ENCODE results near the gene AFAP1.

AFAP1 gene

DNA sequence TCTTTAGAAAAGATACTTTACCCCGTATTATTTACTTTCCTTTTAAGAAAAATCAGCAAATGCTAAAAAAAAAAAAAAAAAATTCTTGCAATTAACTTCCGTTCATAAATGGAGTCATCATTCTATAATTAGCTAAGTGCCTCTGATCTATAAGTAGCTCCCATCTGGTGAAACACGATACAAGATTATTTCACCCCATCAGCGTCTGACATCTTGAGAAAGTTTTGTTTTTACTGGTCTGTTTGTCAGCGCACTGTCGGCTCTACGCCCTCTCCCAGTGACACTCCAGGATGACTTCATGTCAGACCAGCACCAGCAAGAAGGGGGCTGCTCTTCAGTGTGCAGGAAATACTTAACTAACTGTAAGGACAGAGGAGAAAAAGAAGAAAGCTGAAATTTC, 108.3 kb downstream of the AFAP1 start:
- peaks cover 10% of the 10 kb centered on the region for H3K4me1 ChIP-seq (ENCODE audit: control insufficient read depth, insufficient read depth, low read length)
- 95 to 98% methylated on average over 7 of the region's 7 CpGs for WGBS, 2 experiments
- H3K9me3 ChIP-seq (ENCODE audit: control insufficient read depth, low read length), result no peaks in the 10 kb centered on the region
- H3K36me3 ChIP-seq (ENCODE audit: control insufficient read depth, insufficient read depth, low read length), result no peaks in the 10 kb centered on the region
- no peaks in the 10 kb centered on the region for H3K27me3 ChIP-seq (ENCODE audit: control insufficient read depth, insufficient read depth, low read length, poor library complexity, severe bottlenecking)
- no peak overlapping the region for H3K4me3 ChIP-seq (ENCODE audit: insufficient read depth, low read depth, low read length)
- no peak overlapping the region for H3K27ac ChIP-seq (ENCODE audit: insufficient read depth, low read depth, low read length, poor library complexity, severe bottlenecking)

DNA sequence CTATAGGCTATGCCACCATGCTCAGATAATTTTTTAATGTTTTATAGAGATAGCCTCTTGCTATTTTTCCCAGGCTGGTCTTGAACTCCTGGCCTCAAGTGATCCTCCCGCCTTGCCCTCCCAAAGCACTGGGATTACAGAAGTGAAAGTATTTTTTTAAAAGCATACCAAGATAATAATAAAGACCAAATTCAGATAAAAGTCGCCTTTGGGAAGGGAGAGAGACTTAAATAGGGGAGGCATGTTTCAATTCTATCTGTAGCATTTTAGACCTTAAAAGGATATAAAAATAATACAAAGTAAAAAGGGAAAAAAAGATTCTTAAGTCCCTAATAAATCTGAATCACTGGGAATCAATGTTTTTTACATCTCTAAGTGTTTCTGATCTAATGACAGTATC, 108.9 kb downstream of the AFAP1 start:
- Histone ChIP-seq H3K4me3 (ENCODE audit: insufficient read depth, low read depth, low read length) (no peak overlapping the region), H3K27ac (ENCODE audit: insufficient read depth, low read depth, low read length, poor library complexity, severe bottlenecking) (no peak overlapping the region), H3K9me3 (ENCODE audit: control insufficient read depth, low read length) (no peaks in the 10 kb centered on the region), H3K27me3 (ENCODE audit: control insufficient read depth, insufficient read depth, low read length, poor library complexity, severe bottlenecking) (no peaks in the 10 kb centered on the region), H3K4me1 (ENCODE audit: control insufficient read depth, insufficient read depth, low read length) (peaks cover 15% of the 10 kb centered on the region), H3K36me3 (ENCODE audit: control insufficient read depth, insufficient read depth, low read length) (no peaks in the 10 kb centered on the region)
- 100% methylated on average over 1 of the region's 2 CpGs; no CpG with 5 or more reads in 1 of the 2 experiments for WGBS, 2 experiments

DNA sequence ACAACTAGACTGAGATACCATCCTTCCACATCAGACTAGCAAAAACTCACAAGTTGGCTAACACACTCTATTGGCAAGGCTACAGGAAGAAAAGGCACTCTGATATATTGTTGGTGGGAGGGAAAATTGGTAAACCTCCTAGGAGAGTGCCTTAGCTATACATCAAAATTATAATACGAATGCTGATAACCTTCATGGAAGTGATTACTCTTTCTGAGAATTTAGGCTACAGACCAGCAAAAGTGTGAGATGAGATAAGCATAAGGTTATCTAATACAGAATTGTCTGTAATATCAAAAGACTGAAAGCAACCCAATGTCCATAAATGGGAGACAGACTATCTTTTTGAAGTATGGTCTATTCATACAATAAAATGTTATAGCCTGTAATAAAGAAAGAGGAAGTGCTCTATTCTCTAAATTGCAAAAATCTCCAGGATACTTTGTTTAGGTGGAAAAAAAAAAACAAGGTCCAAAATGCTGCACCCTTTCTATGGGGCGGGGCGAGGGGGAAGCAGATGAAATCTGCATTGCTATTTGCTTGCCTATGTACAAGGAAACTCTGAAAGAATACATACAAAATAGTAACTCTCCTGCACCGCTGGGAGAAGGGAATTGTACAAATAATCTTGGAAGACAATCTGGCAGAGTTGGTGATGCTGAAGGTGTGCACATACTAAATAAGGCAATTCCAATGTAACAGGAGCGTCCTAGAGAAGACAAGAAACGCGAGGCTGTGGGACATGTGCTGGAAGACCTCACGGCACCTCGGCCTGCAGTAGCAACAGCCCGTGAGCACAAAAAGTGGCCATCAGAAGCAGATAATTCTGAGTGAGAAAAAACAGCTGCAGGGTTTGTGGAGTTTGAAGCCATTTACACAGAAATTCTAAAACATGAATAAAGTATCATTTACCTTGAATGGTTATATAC, 109.7 kb downstream of the AFAP1 start:
- Histone ChIP-seq H3K4me3 (ENCODE audit: insufficient read depth, low read depth, low read length) (no peak overlapping the region), H3K27me3 (ENCODE audit: control insufficient read depth, insufficient read depth, low read length, poor library complexity, severe bottlenecking) (no peaks in the 10 kb centered on the region), H3K9me3 (ENCODE audit: control insufficient read depth, low read length) (no peaks in the 10 kb centered on the region), H3K27ac (ENCODE audit: insufficient read depth, low read depth, low read length, poor library complexity, severe bottlenecking) (no peak overlapping the region), H3K4me1 (ENCODE audit: control insufficient read depth, insufficient read depth, low read length) (peaks cover 15% of the 10 kb centered on the region), H3K36me3 (ENCODE audit: control insufficient read depth, insufficient read depth, low read length) (no peaks in the 10 kb centered on the region)
- WGBS, 2 experiments, result 87% methylated on average over 10 of the region's 10 CpGs

DNA sequence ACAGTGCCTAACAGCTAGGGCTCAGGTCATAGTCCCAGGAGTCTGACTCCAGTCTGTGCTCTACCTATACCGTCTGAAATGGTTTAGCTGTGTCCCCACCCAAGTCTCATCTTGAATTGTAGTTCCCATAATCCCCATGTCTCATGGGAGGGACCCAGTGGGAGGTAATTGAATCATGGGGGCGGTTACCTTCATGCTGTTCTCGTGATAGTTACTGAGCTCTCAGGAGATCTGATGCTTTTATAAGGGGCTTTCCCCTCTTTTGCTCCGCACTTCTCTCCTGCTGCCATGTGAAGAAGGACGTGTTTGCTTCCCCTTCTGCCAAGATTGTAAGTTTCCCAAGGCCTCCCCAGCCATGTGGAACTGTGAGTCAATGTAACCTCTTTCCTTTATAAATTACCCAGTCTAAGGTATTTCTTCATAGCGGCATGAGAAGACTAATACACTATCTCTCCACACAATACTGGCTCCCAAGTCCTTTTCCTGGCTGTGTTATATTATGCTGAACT, 110.8 kb downstream of the AFAP1 start:
- Histone ChIP-seq H3K4me1 (ENCODE audit: control insufficient read depth, insufficient read depth, low read length) (peaks cover 15% of the 10 kb centered on the region), H3K9me3 (ENCODE audit: control insufficient read depth, low read length) (no peaks in the 10 kb centered on the region), H3K27me3 (ENCODE audit: control insufficient read depth, insufficient read depth, low read length, poor library complexity, severe bottlenecking) (no peaks in the 10 kb centered on the region), H3K27ac (ENCODE audit: insufficient read depth, low read depth, low read length, poor library complexity, severe bottlenecking) (no peak overlapping the region), H3K36me3 (ENCODE audit: control insufficient read depth, insufficient read depth, low read length) (no peaks in the 10 kb centered on the region), H3K4me3 (ENCODE audit: insufficient read depth, low read depth, low read length) (no peak overlapping the region)
- WGBS, 2 experiments, result 79 to 80% methylated on average over 6 of the region's 6 CpGs

DNA sequence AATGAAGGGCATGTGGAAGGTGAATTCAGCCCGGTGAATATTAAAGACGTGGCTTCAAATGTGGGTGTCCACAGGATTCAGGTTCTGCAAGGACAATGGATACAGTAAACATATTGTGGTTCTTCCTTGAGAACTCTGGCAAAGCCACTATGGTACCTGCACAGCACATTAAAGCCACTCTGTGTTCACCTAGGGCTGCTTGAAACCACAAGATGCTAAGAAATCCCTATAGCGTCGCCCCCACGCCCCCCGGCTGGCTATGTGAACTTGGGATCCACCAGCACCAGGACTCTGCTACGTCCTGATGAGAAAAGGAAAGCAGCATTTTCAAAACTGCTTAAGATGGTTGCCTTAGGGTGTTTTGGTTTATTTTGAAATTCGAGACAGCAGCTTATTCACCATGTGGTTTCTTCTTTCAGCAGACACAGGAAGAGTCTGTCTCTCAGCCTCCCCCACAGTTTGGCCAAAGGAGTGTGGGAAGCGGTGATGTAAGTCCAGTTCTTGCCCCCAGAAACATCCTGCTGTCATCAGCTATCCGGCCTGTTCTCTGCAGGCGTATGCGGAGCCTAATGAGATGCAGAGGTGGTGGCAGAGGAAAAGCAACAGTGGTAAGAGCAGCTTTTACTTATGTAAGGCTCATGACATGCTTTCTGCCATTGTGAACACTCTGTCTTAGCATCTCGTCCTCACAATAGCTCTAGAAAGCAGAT, 111.5 kb downstream of the AFAP1 start:
- no peaks in the 10 kb centered on the region for H3K36me3 ChIP-seq (ENCODE audit: control insufficient read depth, insufficient read depth, low read length)
- 84 to 86% methylated on average over 13 of the region's 13 CpGs for WGBS, 2 experiments
- no peaks in the 10 kb centered on the region for H3K9me3 ChIP-seq (ENCODE audit: control insufficient read depth, low read length)
- H3K27ac ChIP-seq (ENCODE audit: insufficient read depth, low read depth, low read length, poor library complexity, severe bottlenecking), result no peak overlapping the region
- H3K27me3 ChIP-seq (ENCODE audit: control insufficient read depth, insufficient read depth, low read length, poor library complexity, severe bottlenecking), result no peaks in the 10 kb centered on the region
- H3K4me1 ChIP-seq (ENCODE audit: control insufficient read depth, insufficient read depth, low read length), result peaks cover 17% of the 10 kb centered on the region
- H3K4me3 ChIP-seq (ENCODE audit: insufficient read depth, low read depth, low read length), result no peak overlapping the region

DNA sequence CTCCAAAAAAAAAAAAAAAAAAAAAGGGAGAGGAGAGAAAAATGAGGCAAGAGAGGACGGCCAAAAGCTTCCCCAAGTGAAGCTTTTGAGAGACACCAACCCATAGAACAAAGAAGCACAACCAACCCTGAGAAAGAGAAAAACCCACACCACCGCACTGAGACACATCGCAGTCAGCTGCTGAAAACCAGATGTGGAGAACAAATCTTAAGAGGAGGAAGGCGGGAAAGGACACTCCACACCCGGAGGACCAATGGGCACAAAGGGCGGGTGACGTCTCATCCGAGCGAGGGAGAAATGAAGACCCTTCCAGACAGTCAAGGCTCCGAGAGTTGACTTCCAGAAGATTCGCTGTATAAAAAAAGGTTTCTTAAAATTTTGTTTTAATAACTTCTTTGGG, 112.1 kb downstream of the AFAP1 start:
- WGBS, 2 experiments, result 94 to 97% methylated on average over 10 to 11 of the region's 11 CpGs
- Histone ChIP-seq H3K36me3 (ENCODE audit: control insufficient read depth, insufficient read depth, low read length) (no peaks in the 10 kb centered on the region), H3K4me1 (ENCODE audit: control insufficient read depth, insufficient read depth, low read length) (peaks cover 21% of the 10 kb centered on the region), H3K27ac (ENCODE audit: insufficient read depth, low read depth, low read length, poor library complexity, severe bottlenecking) (no peak overlapping the region), H3K27me3 (ENCODE audit: control insufficient read depth, insufficient read depth, low read length, poor library complexity, severe bottlenecking) (no peaks in the 10 kb centered on the region), H3K9me3 (ENCODE audit: control insufficient read depth, low read length) (no peaks in the 10 kb centered on the region), H3K4me3 (ENCODE audit: insufficient read depth, low read depth, low read length) (no peak overlapping the region)

DNA sequence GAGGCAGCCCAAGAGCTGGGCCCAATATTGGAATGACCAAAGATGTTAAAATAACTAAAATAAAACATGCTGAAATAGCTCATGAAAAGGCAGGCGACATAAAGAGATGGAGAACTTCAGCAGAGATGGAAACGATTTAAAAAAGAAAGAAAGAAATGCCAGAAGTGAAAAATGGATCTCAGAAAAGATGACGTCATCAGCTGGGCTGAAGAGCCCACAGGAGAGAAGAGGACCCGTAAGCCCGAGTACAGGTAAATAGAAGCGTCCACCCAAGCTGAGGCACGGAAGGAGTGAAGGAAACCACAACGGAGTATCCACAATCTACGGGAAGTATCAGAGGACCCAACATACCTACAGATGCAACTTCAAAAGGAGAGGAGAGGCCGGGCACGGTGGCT, 112.8 kb downstream of the AFAP1 start:
- H3K27me3 ChIP-seq (ENCODE audit: control insufficient read depth, insufficient read depth, low read length, poor library complexity, severe bottlenecking), result no peaks in the 10 kb centered on the region
- H3K4me3 ChIP-seq (ENCODE audit: insufficient read depth, low read depth, low read length), result no peak overlapping the region
- 89 to 92% methylated on average over 11 of the region's 11 CpGs for WGBS, 2 experiments
- no peak overlapping the region for H3K27ac ChIP-seq (ENCODE audit: insufficient read depth, low read depth, low read length, poor library complexity, severe bottlenecking)
- no peaks in the 10 kb centered on the region for H3K36me3 ChIP-seq (ENCODE audit: control insufficient read depth, insufficient read depth, low read length)
- H3K4me1 ChIP-seq (ENCODE audit: control insufficient read depth, insufficient read depth, low read length), result peaks cover 21% of the 10 kb centered on the region
- H3K9me3 ChIP-seq (ENCODE audit: control insufficient read depth, low read length), result no peaks in the 10 kb centered on the region

DNA sequence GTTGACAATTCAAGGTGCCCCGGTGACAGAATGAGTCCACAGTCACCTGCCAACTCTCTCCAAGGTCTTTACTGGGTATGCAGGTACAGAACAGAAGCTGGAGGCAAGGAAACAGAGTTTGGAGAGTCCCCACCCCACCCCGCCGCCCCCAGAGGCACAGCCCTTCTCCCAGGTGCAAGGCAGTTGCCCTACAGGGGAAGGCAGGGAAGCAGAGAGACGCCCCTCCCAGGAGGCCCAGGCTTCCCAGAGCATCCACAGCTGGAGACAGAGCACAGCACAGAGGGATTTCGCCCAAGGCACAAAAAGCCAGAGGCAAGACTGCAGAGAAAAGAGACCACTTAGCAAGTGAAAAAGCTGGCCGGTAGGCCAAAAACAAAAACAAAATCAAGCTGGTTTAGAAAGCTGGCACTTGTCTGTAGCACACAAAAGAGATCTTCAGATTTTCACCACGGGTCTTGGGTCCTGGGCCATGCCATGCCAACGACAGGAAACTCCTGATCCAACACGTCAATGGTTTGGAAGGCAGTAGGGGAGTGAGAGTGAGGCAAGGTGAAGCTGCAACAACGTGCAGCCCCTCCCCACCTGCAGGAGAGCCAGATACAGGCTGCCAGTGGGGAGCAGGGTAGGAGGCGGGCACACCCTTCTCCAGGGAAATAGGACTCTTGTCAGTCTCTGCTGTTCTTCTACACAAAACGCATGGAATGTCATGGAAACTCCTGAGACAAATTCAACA, 113.3 kb downstream of the AFAP1 start:
- H3K27me3 ChIP-seq (ENCODE audit: control insufficient read depth, insufficient read depth, low read length, poor library complexity, severe bottlenecking), result no peaks in the 10 kb centered on the region
- no peaks in the 10 kb centered on the region for H3K36me3 ChIP-seq (ENCODE audit: control insufficient read depth, insufficient read depth, low read length)
- WGBS, 2 experiments, result 28 to 33% methylated on average over 12 of the region's 12 CpGs
- peaks cover 21% of the 10 kb centered on the region for H3K4me1 ChIP-seq (ENCODE audit: control insufficient read depth, insufficient read depth, low read length)
- no peaks in the 10 kb centered on the region for H3K9me3 ChIP-seq (ENCODE audit: control insufficient read depth, low read length)
- no peak overlapping the region for H3K4me3 ChIP-seq (ENCODE audit: insufficient read depth, low read depth, low read length)
- no peak overlapping the region for H3K27ac ChIP-seq (ENCODE audit: insufficient read depth, low read depth, low read length, poor library complexity, severe bottlenecking)

DNA sequence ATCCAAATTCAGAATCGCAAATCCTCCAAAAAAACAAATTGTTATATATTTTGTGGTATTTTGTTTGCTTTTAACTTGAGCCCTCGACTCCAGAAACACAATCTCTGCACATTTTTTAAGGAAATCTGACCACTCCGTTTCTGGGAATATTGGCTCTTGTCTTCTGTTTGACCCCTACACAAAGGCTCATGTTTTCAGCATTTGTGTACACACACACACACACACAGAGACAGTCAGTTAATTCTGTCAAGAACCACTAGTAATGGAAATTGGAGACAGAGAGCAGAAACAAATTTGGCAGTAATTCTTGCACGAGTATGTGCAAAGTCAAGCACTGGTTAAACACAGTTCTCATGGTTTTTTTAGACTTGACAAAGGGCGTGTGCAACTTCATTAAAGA, 115.4 kb downstream of the AFAP1 start:
- no peak overlapping the region for H3K27ac ChIP-seq (ENCODE audit: insufficient read depth, low read depth, low read length, poor library complexity, severe bottlenecking)
- H3K36me3 ChIP-seq (ENCODE audit: control insufficient read depth, insufficient read depth, low read length), result no peaks in the 10 kb centered on the region
- no peaks in the 10 kb centered on the region for H3K27me3 ChIP-seq (ENCODE audit: control insufficient read depth, insufficient read depth, low read length, poor library complexity, severe bottlenecking)
- H3K9me3 ChIP-seq (ENCODE audit: control insufficient read depth, low read length), result no peaks in the 10 kb centered on the region
- H3K4me3 ChIP-seq (ENCODE audit: insufficient read depth, low read depth, low read length), result no peak overlapping the region
- 90 to 94% methylated on average over 4 to 5 of the region's 5 CpGs for WGBS, 2 experiments
- peaks cover 21% of the 10 kb centered on the region for H3K4me1 ChIP-seq (ENCODE audit: control insufficient read depth, insufficient read depth, low read length)

DNA sequence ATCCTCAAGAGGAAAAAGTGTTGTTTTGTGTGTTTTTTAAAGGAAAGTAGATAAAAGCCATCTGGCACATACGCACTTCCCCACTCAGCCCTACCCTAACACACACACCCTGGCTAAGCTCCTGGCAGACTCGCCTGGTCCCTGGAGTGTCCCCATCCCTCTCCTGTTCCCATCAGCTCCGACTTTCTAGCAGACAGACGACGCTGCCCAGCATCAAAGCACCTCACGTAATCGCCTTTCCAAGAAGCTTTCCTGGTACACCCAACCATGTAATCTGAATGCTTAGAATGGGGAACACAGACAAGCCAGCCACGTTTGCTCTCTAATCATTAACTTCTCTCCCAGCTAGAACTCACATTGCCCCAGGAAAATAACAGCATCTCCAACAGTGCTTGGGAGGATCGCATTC, 116.2 kb downstream of the AFAP1 start:
- Histone ChIP-seq H3K36me3 (ENCODE audit: control insufficient read depth, insufficient read depth, low read length) (no peaks in the 10 kb centered on the region), H3K4me3 (ENCODE audit: insufficient read depth, low read depth, low read length) (no peak overlapping the region), H3K4me1 (ENCODE audit: control insufficient read depth, insufficient read depth, low read length) (peaks cover 18% of the 10 kb centered on the region), H3K9me3 (ENCODE audit: control insufficient read depth, low read length) (no peaks in the 10 kb centered on the region), H3K27me3 (ENCODE audit: control insufficient read depth, insufficient read depth, low read length, poor library complexity, severe bottlenecking) (no peaks in the 10 kb centered on the region), H3K27ac (ENCODE audit: insufficient read depth, low read depth, low read length, poor library complexity, severe bottlenecking) (no peak overlapping the region)
- 75 to 80% methylated on average over 9 of the region's 9 CpGs for WGBS, 2 experiments

Measured in ectodermal cell (in vitro differentiated cells).